H1 (cell line): ENCODE measurements around the gene EPHA5. TPM values are rescaled to one million over a fixed set of nuclear protein-coding genes. Genes with fewer than 3 reads are reported as not detected.

Experiments
- ATF2 ChIP-seq: IDR thresholded peaks from 2 replicates; pipeline ENCODE4 v1.6.1; 2012; ENCODE audit warnings: low read length, inconsistent platforms
- CHD2 ChIP-seq: IDR thresholded peaks from 2 replicates; pipeline ENCODE4 v1.6.1; 2012; ENCODE audit warnings: low read length, improper control_type of control experiment
- CHD7 ChIP-seq: fragments of 300-600 bp; sonication (generic); IDR thresholded peaks from 2 replicates; pipeline ENCODE4 v1.7.1; 2012; ENCODE audit warnings: low read length, moderate library complexity, mild to moderate bottlenecking, inconsistent platforms; ENCODE audit not compliant: insufficient replicate concordance
- EGR1 ChIP-seq: IDR thresholded peaks from 2 replicates; pipeline ENCODE4 v1.6.1; 2011; ENCODE audit warnings: low read depth, low read length, borderline replicate concordance
- HDAC6 ChIP-seq: IDR thresholded peaks from one replicate; pipeline ENCODE4 v1.7.1; 2012; ENCODE audit warnings: low read depth, mild to moderate bottlenecking, inconsistent platforms, low read length, moderate library complexity
- NRF1 ChIP-seq: IDR thresholded peaks from 2 replicates; pipeline ENCODE4 v1.6.1; 2011; ENCODE audit warnings: mild to moderate bottlenecking, low read depth, low read length, improper control_type of control experiment
- POLR2AphosphoS5 ChIP-seq: IDR thresholded peaks from 2 replicates; pipeline ENCODE4 v1.6.1; 2011; ENCODE audit warnings: low read depth, low read length
- USF2 ChIP-seq: IDR thresholded peaks from 2 replicates; pipeline ENCODE4 v1.6.1; 2011; ENCODE audit warnings: low read length, improper control_type of control experiment
- polyA plus RNA-seq, 7 experiments: library from polyadenylated mRNA; depleted of rRNA in 3 of 7; stranded (reverse) in 5 of 7; unstranded in 2 of 7; fragments of >200 nt in 5 of 7; fragments of 200-250 nt in 2 of 7; gene quantifications; 1 replicate in 5 of 7; 2 replicates in 1 of 7; 4 replicates in 1 of 7; pipeline versions ENCODE4 v1.2.1 to v1.2.3, GENCODE V29; 2011 to 2013; ENCODE audit warnings: missing spikeins in 2 of 7, mixed read lengths in 2 of 7
- total RNA-seq: library from RNA; stranded (reverse); fragmentation: NEBNext Ultra II Directional; extraction: Animal tissue kit (Norgen Biotek cat#: 25700); gene quantifications from 2 replicates; pipeline ENCODE4 v1.2.1, GENCODE V29; 2021

The EPHA5 gene
- total and polyA plus RNA-seq, 2 of the 8 experiments (the other 6 are each of a cell fraction or from before 2014, with no cell fraction given), result 0.03 to 0.11 TPM

GRCh38 chr4:65546882-65547416 is 123.3 kb downstream of the EPHA5 start (continued):
- TF ChIP-seq CHD7 (no peak), NRF1 (no peak), EGR1 (no peak), POLR2AphosphoS5 (no peak), ATF2 (no peak), USF2 (no peak), CHD2 (no peak), HDAC6 (no peak)
